DND-41 (cell line): ENCODE measurements around the gene TMEM150A.

Source experiments
- CTCF ChIP-seq: IDR thresholded peaks from 2 replicates; pipeline ENCODE4 v1.5.1; 2012; ENCODE audit warnings: borderline replicate concordance, low read length, moderate library complexity, mild to moderate bottlenecking; ENCODE audit not compliant: poor library complexity, severe bottlenecking; ENCODE audit errors: extremely low read depth
- EZH2 ChIP-seq: IDR thresholded peaks from 3 replicates; pipeline ENCODE4 v1.6.1; 2012; ENCODE audit warnings: borderline replicate concordance, low read depth, mild to moderate bottlenecking, moderate library complexity, low read length, inconsistent platforms; ENCODE audit not compliant: severe bottlenecking

- TF ChIP-seq CTCF (no peak), EZH2 (no peak)
Observed at GRCh38 chr2:85558160-85558559, 44.3 kb downstream of the TMEM150A start.
